Aorta (tissue), 5 donors: ENCODE results near the gene ZFAND3. TPM values are rescaled to one million over a fixed set of nuclear protein-coding genes. Genes with fewer than 3 reads are reported as not detected.
"Not testable (repeated sequence)": the region's sequence is repeated elsewhere in the genome, so short reads cannot be mapped to it uniquely, and the experiment has no call there.

Source experiments
- ATAC-seq: fragments of 200-7000 bp; cut with Tn5 transposase; one replicate; pipeline ENCODE4 v1.9.1; 2022; ENCODE audit warnings: moderate library complexity; ENCODE audit not compliant: low FRiP score
- DNase-seq, 2 donors: peaks; one replicate each; pipeline ENCODE4 v3.0.0-alpha.2; 2020
- H3K27ac ChIP-seq, 2 donors: one replicate each; pipeline ENCODE4 v1.5.1; 2013; ENCODE audit warnings: low read length in 2 of 2, mild to moderate bottlenecking in 2 of 2, moderate library complexity in 2 of 2, control low read depth in 1 of 2, inconsistent platforms in 1 of 2, low read depth in 1 of 2
- H3K27me3 ChIP-seq, 2 donors: one replicate each; pipeline ENCODE4 v1.6.1; 2013; ENCODE audit warnings: control low read depth in 1 of 2, low read length in 1 of 2, mild to moderate bottlenecking in 1 of 2, moderate library complexity in 1 of 2; ENCODE audit not compliant: insufficient read depth in 2 of 2, control insufficient read depth in 1 of 2
- H3K36me3 ChIP-seq, 2 donors: one replicate each; pipeline ENCODE4 v1.6.1; 2013; ENCODE audit warnings: control low read depth in 1 of 2, low read length in 1 of 2, mild to moderate bottlenecking in 1 of 2; ENCODE audit not compliant: insufficient read depth in 2 of 2, control insufficient read depth in 1 of 2
- H3K4me1 ChIP-seq, 2 donors: one replicate each; pipeline ENCODE4 v1.6.1; 2013; ENCODE audit warnings: low read length in 2 of 2, control low read depth in 1 of 2, mild to moderate bottlenecking in 1 of 2, moderate library complexity in 1 of 2; ENCODE audit not compliant: insufficient read depth in 2 of 2, control insufficient read depth in 1 of 2
- H3K4me3 ChIP-seq, 2 donors: one replicate each; pipeline ENCODE4 v1.5.1; 2013; ENCODE audit warnings: low read length in 2 of 2, control low read depth in 1 of 2, mild to moderate bottlenecking in 1 of 2
- H3K9me3 ChIP-seq: one replicate; pipeline ENCODE4 v1.6.1; 2013; ENCODE audit warnings: mild to moderate bottlenecking, low read length; ENCODE audit not compliant: control insufficient read depth
- WGBS, 2 donors: extraction: QIAGEN DNeasy Blood & Tissue Kit; methylation state at CpG; one replicate each; pipeline ENCODE4 v1.1.7; 2013; 5-methylcytosine and 5-hydroxymethylcytosine counted together
- intact Hi-C, 2 donors: fragments of 100-400 bp; cut with DNase I; formaldehyde crosslinking; loops; one replicate each; pipeline versions ENCODE4 v1.14.2 to v1.15.0; 2022
- polyA plus RNA-seq, 2 donors: library from polyadenylated mRNA; stranded (reverse); fragments of 200-250 nt; gene quantifications; one replicate each; pipeline ENCODE4 v1.2.3, GENCODE V29; 2013
- total RNA-seq, 2 donors: library from RNA; stranded (reverse); fragmentation: NEBNext Ultra II Directional; extraction: Animal tissue kit (Norgen Biotek cat#: 25700); gene quantifications; one replicate each; pipeline ENCODE4 v1.2.1, GENCODE V29; 2021
- donor health status: healthy with polysubstance abuse.
- donor health status: Bipolar disorder and iron deficiency.
- donor health status: DM: no; HTN: no; CAD: no.
- donor health status: DM: no; HTN: no; CAD: no.
- donor health status: DM: yes; HTN: yes; CAD: no.

ZFAND3 gene
- total and polyA plus RNA-seq, 4 donors, result 29.6 to 86.0 (median 65.1) TPM

- H3K36me3 ChIP-seq, H3K4me1 ChIP-seq, H3K27me3 ChIP-seq, ATAC-seq, H3K27ac ChIP-seq, H3K4me3 ChIP-seq, DNase-seq, H3K9me3 ChIP-seq, intact Hi-C loops: not testable (repeated sequence)
- 97 to 98% methylated on average over 17 of the region's 17 CpGs for WGBS, 2 donors
Observed at GRCh38 chr6:37962481-37963080, 143.1 kb downstream of the ZFAND3 start.

GRCh38 chr6:37965964-37966676 lies 146.6 kb downstream of the ZFAND3 start:
- H3K9me3 ChIP-seq, result no peaks in the 10 kb centered on the region
- H3K4me1 ChIP-seq, result peaks cover 0 to 5% of the 10 kb centered on the region in 2 donors
- no peak overlapping the region for H3K4me3 ChIP-seq
- intact Hi-C loops, result no loop called here
- no peaks in the 10 kb centered on the region for H3K27me3 ChIP-seq
- DNase-seq, result no peak
- no peak overlapping the region for H3K27ac ChIP-seq
- WGBS, 2 donors, result 92 to 97% methylated on average over 3 of the region's 3 CpGs
- ATAC-seq, result no peak
- no peaks in the 10 kb centered on the region for H3K36me3 ChIP-seq

GRCh38 chr6:37966801-37967200 lies 147.3 kb downstream of the ZFAND3 start:
- Histone ChIP-seq H3K27me3 (no peaks in the 10 kb centered on the region), H3K4me3 (no peak overlapping the region), H3K36me3 (no peaks in the 10 kb centered on the region), H3K27ac (no peak overlapping the region), H3K4me1 (peaks cover 0 to 5% of the 10 kb centered on the region in 2 donors), H3K9me3 (no peaks in the 10 kb centered on the region)
- 38 to 43% methylated on average over 1 of the region's 1 CpG for WGBS, 2 donors
- DNase-seq (no peak), ATAC-seq (no peak)
- intact Hi-C loops, result no loop called here

DNA sequence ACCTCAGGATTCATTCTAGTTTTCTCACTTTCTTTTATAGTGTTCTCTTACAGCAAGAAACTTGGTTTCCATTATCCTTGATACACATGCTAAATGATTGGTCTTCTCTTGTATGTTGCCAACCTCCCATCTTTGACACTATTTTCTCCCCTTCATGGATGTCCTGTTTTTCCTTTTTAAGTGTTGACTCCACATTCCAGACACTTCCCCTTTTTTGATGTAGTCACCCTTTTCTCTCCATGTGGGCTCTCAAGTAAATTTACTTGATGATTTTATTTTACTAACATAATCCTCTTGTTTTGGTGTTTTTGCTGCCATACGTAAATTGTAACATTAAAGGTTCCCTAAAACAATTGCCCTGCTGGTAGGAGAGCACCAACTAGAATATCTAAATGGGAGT lies 148.1 kb downstream of the ZFAND3 start:
- Histone ChIP-seq H3K36me3 (no peaks in the 10 kb centered on the region), H3K4me3 (no peak overlapping the region), H3K9me3 (no peaks in the 10 kb centered on the region), H3K27me3 (no peaks in the 10 kb centered on the region), H3K4me1 (peaks cover 0 to 5% of the 10 kb centered on the region in 2 donors), H3K27ac (no peak overlapping the region)
- ATAC-seq (no peak), DNase-seq (no peak)
- WGBS, 2 donors, result 98 to 100% methylated on average over 1 of the region's 1 CpG
- intact Hi-C loops, result no loop called here

DNA sequence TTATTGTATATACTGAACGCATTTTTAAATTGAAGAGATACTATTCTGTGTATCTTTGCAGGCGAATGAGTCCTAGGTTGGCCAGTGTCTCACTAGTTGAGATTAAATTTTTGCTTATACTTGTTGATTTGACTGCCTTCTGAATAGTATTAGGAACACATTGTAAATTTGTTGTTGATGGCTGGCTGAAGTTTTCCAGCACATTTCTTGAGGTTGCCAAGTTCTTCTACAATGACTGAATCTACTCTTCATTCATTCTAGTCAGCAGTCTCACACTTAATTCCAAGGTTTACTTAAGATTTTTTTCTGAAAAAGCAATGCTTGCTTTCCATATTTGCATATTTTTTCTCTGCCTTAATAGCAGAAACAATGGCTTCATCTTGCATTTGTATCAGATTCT lies 151.7 kb downstream of the ZFAND3 start:
- intact Hi-C loops, result no loop called here
- H3K9me3 ChIP-seq, result peaks cover 2% of the 10 kb centered on the region
- no peak overlapping the region for H3K27ac ChIP-seq
- WGBS, 2 donors, result 60 to 76% methylated on average over 2 of the region's 2 CpGs
- ATAC-seq, result no peak
- no peak for DNase-seq
- H3K4me1 ChIP-seq, result no peaks in the 10 kb centered on the region
- H3K4me3 ChIP-seq, result no peak overlapping the region
- no peaks in the 10 kb centered on the region for H3K27me3 ChIP-seq
- H3K36me3 ChIP-seq, result no peaks in the 10 kb centered on the region

- intact Hi-C loops, result no loop called here
- no peak for DNase-seq
- no peak for ATAC-seq
- peaks cover 2% of the 10 kb centered on the region for H3K9me3 ChIP-seq
- 91 to 93% methylated on average over 4 of the region's 4 CpGs for WGBS, 2 donors
- no peak overlapping the region for H3K4me3 ChIP-seq
- no peaks in the 10 kb centered on the region for H3K36me3 ChIP-seq
- H3K27ac ChIP-seq, result peak overlapping the region in 1 of 2 donors; percentile 43
- H3K4me1 ChIP-seq, result no peaks in the 10 kb centered on the region
- no peaks in the 10 kb centered on the region for H3K27me3 ChIP-seq
Observed at GRCh38 chr6:37971711-37972390, 152.3 kb downstream of the ZFAND3 start.

GRCh38 chr6:37972994-37973757 lies 153.6 kb downstream of the ZFAND3 start:
- no peaks in the 10 kb centered on the region for H3K27me3 ChIP-seq

DNA sequence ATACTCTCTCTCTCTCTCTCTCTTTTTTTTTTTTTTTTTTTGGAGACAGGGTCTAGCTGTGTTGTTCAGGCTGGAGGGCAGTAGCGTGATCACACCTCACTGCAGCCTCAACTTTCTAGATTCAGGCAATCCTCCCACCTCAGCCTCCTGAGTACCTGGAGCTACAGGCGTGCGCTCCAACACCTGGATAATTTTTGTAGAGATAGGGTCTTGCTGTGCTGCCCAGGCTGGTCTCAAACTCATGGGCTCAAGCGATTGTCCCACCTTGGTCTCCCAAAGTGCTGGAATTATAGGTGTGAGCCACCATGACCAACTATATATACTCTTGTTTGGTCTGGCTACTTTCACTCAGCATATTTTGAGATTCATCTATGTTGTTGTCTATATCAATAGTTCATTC lies 154.9 kb downstream of the ZFAND3 start:
- intact Hi-C loops, result no loop called here
- no peak overlapping the region for H3K27ac ChIP-seq
- DNase-seq, result no peak

More at GRCh38 chr6:37972994-37973757, 153.6 kb downstream of the ZFAND3 start:
- H3K4me3 ChIP-seq, result no peak overlapping the region
- ATAC-seq (no peak), DNase-seq (no peak)
- no peaks in the 10 kb centered on the region for H3K36me3 ChIP-seq
- H3K9me3 ChIP-seq, result peaks cover 2% of the 10 kb centered on the region
- no peak overlapping the region for H3K27ac ChIP-seq
- H3K4me1 ChIP-seq, result no peaks in the 10 kb centered on the region
- 20 to 24% methylated on average over 1 of the region's 1 CpG for WGBS, 2 donors
- intact Hi-C loops, result no loop called here

More for the DNA sequence above, 154.9 kb downstream of the ZFAND3 start:
- Histone ChIP-seq H3K4me1 (no peaks in the 10 kb centered on the region), H3K9me3 (peaks cover 2% of the 10 kb centered on the region), H3K36me3 (no peaks in the 10 kb centered on the region), H3K27me3 (no peaks in the 10 kb centered on the region), H3K4me3 (no peak overlapping the region)
- 97 to 99% methylated on average over 4 of the region's 4 CpGs for WGBS, 2 donors
- ATAC-seq, result no peak
